Measurements from ENCODE around the gene ZNF319.
"Not testable (repeated sequence)": the region's sequence is repeated elsewhere in the genome, so short reads cannot be mapped to it uniquely, and the experiment has no call there.

ZNF319 gene

DNA sequence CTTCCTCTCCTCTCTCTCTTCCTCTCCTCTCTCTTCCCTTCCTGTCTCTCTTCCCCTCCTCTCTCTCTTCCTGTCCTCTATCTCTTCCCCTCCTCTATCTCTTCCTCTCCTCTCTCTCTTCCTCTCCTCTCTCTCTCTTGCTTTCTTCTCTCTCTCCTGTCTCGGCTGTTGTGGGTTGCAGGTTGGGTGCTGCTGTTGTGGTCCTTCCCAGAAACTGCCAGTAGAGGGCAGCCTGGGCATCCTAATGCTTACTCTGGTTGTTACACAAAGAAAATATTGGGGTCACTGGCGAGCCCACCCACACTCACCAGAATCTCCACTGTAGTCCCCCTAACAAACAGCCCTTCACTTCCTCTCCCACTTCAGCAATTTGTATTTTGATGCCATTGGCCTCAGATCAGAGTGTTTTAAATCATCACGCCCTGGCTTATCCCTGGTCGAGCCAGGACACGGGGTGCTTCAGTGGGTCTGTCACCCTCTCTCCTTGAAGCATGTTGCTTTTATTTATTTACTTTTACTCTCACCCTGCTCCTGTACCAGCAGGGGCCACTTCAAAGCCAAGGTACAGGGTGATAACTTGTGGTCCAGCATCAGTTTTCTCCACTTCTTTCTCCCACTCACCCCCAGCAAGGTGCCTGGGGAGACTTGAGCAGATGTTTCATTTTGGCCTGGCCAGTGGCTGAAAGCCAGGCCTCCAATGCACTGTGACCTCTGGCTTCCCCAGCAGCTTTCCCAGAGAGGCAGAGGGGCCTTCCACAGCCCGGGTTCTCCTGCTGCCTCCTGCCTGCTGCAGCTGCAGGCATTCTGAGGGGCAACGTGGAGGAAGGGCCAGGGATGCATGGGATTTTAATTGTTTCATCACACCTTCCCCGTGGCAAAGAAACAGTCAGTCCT, 20.4 kb upstream of the ZNF319 start:
- FAIRE-seq: no peak

DNA sequence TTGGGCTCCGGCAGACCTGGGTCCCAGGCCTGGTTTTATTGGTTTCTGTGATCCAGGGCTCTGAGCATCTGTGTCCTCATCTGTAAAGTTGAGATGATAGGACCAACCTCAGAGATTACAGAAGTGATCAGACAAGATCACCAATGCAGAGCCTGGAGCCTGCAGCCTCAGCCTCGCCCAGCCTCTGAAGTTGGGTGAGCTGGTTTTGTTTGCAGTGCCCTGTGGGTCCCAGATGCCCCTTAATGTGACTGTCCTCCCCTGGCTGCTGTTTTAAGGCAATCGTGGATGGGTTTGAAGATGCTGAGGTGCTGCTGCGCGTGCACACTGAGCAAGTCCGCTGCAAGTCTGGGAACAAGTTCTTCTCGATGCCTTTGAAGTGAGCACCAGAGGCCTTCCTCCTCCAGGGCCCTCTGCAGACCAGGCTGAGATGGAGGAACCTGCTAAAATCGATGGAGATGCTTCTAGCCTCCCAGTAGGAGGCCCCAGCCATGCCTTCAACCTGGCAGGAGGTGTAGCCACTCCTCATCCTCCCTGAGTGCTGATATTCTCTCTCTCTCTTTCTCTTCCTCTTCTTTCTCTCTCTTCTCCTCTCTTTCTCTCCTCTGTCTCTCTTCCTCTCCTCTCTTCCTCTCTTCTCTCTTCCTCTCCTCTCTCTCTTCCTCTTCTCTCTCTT, 19.5 kb upstream of the ZNF319 start:
- FAIRE-seq: no peak

DNA sequence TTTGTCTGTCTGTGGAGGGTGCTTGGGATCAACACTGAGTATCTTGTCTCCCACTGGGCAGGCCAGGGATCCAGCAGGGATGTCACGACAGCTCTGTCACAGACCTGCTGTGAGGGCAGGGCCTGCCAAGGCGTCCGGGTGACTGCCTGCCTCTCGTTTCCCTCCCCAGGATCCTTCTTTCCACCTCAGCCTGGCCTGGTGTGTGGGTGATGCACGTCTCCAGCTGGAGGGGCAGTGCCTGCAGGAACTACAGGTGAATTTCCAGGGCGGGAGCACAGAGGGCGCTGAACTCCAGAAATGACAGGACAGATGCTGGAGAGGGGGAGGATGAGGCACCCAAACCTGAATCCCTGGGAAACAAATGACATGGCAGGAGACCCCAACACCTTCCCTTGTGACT, 18.3 kb upstream of the ZNF319 start:
- no peak for FAIRE-seq

DNA sequence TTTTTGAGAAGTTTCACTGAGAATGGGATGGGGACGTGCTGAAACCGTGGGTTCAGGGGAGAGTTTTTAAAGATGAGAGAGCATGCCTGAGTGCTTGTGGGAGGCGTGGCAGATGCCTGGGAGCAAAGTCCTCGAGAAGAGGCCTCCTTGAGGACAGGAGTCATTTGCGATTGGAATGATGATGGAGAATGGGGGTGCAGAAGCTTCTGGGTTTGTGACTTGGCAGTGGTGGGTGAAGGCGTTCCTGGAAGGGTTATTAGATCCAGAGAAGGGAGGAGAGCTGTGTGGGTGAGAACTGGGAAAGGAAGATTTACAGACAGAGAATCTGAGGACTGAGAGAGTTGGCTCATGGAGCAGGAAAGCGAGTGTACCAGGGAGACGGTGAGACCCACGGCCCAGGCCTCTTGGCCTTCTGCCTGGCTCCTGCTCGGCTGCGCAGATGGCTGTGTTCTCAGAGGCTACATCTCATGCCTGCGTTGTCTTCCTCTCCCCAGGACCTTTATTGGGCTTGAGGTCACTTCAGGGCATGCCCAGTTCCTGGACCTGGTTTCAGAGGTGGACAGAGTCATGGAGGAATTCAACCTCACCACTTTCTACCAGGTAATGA, 16.5 kb upstream of the ZNF319 start:
- no peak for FAIRE-seq

DNA sequence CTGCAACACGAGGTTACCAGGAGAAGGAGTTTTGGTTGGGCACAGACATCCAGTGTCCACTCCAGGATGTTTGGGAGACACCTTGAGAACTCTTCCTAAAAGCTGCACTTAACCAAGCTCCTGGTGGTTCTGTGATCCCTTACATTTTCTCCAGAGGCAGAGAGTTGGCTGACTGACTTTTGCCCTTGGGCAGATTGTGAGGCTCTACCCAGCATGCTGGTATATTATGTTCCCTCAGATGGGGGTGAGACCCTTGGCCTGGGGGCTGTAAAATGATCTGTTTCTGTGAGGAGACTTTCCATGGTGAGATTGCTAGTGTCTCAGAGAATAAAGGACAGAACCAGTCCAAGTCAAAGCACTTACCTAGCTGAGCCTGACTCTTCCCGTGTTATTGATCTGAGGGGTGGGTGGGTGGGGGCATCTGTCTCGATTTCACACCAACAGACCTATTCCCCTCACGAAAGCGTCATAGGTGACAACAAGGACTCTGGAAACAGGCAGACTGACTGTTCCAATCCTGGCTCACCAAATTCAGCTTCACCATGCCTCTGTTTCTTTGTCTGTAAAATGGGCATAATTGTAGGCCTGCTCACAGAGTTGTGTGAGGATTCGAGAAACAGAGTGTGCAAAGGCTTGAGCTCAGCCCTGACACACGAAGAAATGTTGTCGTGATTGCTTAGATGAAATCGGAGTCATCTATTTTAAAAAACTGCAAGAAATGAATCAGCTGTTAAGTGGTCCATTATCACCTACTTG, 12.9 kb upstream of the ZNF319 start:
- no peak for FAIRE-seq

DNA sequence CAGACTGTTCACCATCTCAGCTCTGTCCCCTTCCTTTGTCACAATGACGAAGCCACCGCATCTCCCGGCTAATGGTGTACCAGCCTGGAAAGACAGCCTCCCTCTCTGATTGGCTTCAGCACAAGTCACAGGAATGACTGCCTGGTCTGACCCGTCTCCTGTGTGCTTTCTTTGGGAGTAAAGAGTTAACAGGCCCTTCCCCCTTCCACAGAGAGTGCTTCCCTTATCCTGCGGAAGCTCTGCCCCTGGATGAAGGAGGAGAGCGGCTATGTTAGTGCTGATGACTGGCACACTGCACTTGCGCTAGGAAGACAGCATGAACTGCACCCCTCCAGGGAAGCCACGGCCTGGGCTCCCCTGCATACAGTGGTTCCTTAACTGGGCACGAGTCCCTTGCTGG, 12.0 kb upstream of the ZNF319 start:
- FAIRE-seq: no peak

DNA sequence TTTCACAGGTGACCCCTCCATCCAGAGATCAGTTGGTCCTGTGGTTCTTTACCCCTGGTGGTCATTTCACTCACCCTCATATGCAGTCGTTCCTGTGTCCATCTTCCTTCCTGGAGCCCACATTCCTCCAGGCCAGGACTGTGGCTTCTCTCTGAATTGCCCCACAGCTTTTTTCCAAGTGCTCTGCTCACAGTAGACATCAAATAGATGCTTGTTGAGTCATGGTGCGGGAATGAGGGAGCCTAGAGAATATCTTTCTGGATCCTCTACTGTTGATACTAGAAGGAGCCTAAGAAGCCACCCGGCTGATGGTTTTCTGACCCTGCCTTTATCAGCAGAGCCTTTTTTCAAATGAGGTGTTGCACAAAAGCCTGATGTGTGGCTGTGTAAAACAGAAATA, 11.2 kb upstream of the ZNF319 start:
- FAIRE-seq: no peak

DNA sequence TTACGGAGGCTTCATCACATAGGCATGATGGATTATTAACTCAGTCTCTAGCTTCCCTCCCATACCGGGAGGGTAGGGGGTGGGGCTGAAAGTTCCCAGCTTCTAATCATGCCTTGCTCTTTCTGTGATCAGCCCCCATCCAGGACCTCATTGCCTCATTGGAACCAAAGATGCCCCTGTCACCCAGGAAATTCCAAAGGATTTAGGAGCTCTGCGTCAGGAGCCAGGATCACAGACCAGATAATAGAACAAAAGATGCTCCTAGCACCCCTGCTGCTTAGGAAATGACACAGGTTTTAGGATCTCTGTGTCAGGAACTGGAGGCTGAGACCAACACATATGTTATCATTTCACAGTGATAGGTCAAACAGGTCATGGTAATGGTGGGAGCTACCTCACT, 10.4 kb upstream of the ZNF319 start:
- no peak for FAIRE-seq

DNA sequence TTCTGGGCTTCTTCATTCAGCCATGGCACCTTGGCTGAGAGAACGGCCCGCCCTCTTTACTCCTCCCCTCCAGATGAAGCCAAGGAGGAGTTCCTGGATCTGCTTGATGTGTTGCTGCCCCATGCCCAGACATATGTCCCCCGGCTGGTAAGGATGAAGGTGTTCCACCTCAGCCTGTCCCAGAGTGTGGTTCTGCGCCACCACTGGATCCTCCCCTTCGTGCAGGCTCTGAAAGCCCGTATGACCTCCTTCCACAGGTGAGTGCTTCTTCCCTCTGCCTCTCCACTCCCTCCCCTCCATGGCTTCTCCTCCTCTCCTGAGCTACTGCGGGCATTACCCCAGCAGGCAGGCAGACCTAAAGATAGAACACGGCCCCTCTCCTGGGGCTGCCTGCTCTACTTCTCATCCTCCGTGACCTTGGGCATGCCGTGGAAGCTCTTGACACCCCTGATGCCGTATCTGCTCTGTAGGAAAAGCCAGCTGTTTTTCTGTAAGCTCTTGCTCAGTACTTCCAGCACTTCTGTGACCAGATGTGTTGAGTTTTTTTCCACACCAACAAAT, 9.5 kb upstream of the ZNF319 start:
- FAIRE-seq: no peak

DNA sequence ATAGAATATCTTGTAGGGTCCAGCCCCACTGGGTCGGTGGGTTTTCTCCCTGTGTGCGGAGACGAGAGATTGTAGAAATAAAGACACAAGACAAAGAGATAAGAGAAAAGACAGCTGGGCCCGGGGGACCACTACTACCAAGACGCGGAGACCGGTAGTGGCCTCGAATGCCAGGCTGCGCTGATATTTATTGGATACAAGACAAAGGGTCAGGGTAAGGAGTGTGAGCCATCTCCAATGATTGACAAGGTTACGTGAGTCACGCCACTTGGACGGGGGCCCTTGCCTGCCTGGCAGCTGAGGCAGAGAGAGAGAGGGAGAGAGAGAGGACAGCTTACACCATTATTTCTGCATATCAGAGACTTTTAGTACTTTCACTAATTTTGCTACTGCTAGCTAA, 4.3 kb upstream of the ZNF319 start:
- not testable (repeated sequence) for FAIRE-seq

DNA sequence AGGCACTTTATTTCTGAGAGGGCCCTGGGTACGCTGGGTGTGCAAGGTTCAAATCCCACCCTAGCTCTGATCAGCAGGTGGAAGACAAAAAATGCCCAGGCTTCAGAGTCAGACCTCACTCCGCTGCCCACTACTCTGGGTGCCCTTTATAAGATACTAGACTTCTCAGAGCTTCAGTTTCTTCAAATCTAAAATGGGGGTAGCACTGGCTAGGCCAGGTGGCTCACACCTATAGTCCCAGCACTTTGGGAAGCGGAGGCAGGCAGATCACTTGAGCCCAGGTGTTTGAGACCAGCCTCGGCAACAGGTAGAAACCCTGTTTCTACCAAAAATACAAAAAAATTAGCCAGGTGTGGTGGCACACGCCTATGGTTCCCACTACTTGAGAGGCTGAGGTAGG, 2.5 kb upstream of the ZNF319 start:
- no peak for FAIRE-seq

DNA sequence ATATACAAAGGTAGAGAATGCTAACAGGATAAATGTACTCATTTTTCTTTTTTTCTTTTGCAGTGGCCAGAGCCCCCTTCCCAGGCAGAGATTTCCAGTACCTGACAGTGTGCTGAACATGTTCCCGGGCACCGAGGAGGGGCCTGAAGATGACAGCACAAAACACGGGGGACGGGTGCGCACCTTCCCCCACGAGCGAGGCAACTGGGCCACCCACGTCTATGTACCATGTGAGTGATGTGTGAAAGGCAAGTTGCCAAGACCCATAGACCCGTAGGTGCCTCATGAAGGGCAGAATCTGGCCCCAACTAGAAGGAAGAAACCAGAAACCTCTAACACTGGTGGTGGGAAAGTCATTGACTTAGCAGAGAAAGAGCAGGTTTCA, 1.9 kb upstream of the ZNF319 start:
- FAIRE-seq: no peak

DNA sequence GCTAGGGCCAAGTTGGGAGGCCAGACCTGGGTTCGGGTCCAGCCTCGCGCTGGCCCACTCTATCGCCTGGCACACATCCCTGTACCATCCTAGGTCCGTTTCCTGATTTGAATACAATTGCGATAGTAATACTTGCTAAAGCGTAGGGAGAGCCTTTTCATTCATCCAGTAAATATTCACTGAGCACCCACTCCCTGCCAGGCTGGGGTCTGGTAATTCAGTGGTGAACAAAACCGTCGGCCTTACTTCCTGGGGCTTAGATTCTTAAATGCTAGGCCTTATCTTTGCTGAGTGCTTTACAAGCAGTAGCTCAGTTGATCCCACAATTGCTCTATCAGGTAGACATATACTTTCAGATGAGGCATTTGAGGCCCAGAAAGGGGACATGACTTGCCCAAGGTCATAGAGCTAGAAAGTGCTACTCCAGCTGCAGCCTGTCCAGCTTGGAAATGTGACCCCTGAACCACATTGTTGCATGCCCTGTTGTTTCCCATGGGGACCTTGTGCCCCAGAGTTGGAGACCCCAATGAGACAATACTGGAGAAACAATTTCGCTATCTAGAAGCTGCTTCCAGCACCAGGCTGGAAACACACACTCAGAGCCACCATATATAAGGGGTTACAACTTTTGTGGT, 1.4 kb upstream of the ZNF319 start:
- FAIRE-seq: no peak

DNA sequence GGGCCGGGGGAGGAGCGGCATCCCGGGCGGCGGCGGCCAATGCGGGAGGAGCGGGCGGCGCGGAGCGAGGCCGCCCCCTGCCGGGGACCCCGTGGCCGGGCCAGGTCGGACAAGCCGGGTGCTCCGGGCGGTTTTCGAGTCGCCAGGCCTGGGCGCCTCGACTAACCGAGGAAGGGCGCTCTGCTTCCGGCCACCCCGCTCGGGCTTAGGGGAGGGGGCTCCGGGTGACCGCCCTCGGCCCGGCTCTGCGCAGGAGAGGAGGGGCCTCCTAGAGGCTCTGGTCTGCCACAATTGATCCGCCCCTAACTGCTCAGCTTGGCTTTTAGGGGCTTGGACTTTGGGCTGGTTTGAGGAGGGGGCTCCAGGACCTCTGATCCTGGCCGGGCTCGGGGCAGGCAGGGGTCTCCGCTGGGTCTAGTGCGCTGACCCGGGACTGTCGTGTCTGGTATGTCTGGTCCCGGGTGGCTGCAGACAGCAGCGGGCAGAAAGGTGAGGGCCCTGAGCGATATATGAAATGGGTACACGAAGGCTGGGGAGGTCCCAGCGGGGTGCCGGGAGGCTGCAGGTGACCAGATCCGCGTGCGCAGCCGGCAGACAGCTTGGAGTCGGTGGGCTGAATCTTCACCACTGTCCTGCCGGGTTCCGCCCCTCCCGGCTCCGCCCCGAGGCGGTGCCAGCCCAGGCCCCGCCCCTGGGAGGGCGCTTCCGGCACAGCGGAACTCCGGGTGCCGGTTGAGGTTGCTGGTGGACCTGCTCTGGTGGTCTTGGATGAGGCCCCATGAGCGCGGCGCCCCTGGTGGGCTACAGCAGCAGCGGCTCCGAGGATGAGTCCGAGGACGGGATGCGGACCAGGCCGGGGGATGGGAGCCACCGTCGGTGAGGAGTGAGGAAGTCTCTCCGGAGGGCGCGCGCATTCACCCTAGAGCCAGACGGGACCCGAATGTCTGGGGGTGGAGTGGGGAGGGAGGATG, 519 bp upstream of the ZNF319 start, which contains the start of gene USB1:
TSS of gene USB1 (plus strand) at position 702 of the 971 bp plus-strand sequence. CDS start at position 779, 77 bp downstream.
- FAIRE-seq: no peak

DNA sequence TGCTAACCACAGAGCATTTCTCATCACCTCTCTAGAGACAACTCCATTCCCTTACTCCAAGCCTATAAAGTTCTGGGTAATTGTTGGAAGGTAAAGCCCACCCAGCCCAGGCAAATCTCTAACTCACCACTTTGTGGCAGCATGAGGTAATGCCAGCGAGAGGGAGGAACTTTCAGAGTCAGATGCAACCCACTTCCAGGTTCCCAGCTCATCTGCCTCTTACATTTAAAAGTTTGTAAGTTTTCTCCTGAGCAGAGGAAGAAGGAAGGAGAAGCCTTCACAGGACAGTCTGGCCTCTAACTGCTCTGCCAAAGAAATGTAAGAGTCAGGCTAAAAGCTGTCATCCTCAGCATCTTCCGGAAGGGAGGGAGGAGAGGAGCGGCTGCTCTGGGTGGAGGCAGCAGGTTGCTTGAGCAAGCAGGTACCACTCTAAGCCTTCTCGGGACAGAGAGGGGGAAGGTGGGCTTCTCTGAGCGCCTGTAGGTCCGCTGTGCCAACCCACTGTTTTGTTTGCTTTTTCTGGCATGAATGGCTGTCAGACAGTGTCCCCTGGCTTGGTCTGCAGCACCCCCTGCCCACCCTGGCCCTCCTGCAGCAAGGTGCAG, 1.0 kb downstream of the ZNF319 start:
- no peak for FAIRE-seq

DNA sequence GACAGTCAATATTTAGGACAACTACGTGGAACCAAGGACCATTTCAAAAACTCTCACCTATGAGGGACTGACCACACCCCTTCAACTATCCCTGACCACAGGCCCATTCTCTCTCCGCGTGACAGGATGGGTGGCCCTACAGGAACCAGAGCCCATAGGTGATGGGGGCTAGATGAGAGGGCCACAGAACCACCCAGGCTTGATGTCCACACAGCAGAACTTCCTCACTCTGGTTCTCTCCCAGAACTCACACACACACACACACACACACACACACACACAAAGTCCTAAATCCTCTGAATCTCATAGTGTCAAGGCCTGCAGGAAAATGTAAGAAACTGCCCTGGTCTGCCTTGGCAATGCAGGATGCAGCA, 1.5 kb downstream of the ZNF319 start:
- no peak for FAIRE-seq

DNA sequence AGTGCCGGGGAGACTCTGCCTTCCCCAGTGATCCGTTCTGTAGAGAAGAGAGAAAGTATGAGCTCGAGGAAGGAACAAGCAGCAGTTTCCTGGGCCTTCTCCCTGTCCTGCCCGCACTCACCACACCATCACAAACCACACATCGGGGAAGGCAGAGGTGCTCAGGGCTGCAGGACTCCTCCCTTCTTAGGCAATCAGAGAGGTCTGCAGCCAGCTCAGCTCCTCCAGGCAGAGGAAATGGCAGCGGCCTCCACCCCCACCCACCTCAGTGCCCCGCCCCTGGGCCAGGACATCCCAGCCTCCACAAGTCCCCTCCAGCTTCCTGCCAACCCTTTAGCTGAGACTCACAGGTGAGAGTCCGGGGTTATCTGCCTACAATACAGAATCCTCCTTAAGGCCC, 2.0 kb downstream of the ZNF319 start:
- no peak for FAIRE-seq

DNA sequence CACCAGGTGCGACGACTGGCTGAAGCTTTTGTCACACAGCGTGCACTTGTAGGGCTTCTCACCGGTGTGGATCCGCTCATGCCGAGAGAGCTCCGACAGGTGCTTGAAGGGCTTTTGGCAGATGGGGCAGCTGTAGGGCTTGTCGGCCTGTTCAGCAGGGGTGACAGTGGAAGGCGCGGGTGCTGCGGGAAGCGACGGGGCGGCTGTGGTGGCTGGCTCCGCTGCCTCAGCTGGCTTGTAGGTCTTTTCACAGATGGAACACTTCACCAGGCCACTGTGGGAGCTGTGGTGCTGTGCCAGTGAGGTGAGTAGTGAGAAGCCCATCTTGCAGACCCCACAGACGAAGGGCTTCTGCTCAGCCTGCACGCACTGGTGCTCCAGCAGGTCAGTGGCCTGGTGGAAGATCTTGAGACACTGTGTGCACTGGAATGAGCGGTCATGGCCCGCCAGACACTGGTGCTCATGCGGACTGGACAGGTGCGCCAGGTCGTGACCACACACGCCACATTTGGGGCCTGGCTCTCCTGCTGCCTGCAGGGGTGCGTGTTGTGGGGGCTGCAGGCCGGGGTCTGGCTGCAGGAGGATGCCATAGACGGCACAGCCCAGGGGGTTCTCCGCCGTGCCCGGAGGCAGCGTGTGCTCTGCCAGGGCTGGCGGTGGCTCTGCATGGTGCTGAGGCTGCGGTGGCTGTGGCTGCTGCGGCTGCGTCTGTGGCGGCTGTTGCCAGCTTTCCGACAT, 2.8 kb downstream of the ZNF319 start:
- no peak for FAIRE-seq

DNA sequence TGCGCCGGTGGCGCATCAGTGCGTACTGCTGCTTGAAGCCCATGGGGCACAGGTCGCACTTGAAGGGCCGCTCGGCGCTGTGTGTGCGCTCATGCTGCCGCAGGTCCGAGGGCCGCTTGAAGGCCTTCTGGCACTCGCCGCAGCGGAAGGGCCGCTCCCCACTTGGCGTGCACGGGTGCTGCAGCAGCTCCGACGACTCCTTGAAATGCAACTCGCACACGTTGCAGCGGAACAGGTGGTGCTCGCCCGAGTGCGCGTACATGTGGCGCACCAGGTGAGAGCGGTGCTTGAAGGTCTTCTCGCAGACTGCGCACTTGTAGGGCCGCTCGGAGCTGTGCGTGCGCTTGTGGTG, 3.3 kb downstream of the ZNF319 start:
- no peak for FAIRE-seq
